K562 (cell line): ENCODE results near the gene GPR180. TPM values are rescaled to one million over a fixed set of nuclear protein-coding genes. Genes with fewer than 3 reads are reported as not detected.

ENCODE experiments used
- ARHGAP35 ChIP-seq: fragments of 450-650 bp; IDR thresholded peaks from 2 replicates; pipeline ENCODE4 v1.6.1; 2018; ENCODE audit not compliant: partially characterized antibody
- CBFA2T2 ChIP-seq: fragments of 450-650 bp; conservative IDR thresholded peaks from 2 replicates; pipeline ENCODE4 v1.6.1; 2017; ENCODE audit warnings: mild to moderate bottlenecking
- CBX3 ChIP-seq, 2 experiments: IDR thresholded peaks; 1 replicate in 1 of 2; 2 replicates in 1 of 2; pipeline ENCODE4 v1.6.1; 2012; ENCODE audit warnings: inconsistent platforms in 2 of 2, low read length in 2 of 2, borderline replicate concordance in 1 of 2, control low read depth in 1 of 2
- CC2D1A ChIP-seq: fragments of 450-650 bp; IDR thresholded peaks from 2 replicates; pipeline ENCODE4 v1.6.1; 2017; ENCODE audit warnings: mild to moderate bottlenecking
- CEBPB ChIP-seq: fragments of 450-650 bp; IDR thresholded peaks from 2 replicates; pipeline ENCODE4 v1.6.1; 2016; ENCODE audit warnings: missing genetic modification characterization, missing compliant biosample characterization
- COPS2 ChIP-seq: fragments of 450-650 bp; conservative IDR thresholded peaks from 2 replicates; pipeline ENCODE4 v1.6.1; 2016; ENCODE audit warnings: mild to moderate bottlenecking, moderate library complexity
- E2F3 ChIP-seq: fragments of 250-450 bp; sonication (Bioruptor Pico); IDR thresholded peaks from 2 replicates; pipeline ENCODE4 v1.4.0; 2020; ENCODE audit warnings: mild to moderate bottlenecking
- ESRRB ChIP-seq: fragments of 250-450 bp; sonication (Bioruptor Pico); IDR thresholded peaks from 2 replicates; pipeline ENCODE4 v1.5.0; 2020; ENCODE audit warnings: mild to moderate bottlenecking, moderate library complexity, borderline replicate concordance
- HDAC8 ChIP-seq: fragments of 450-650 bp; IDR thresholded peaks from 2 replicates; pipeline ENCODE4 v1.6.1; 2016; ENCODE audit warnings: mild to moderate bottlenecking, missing genetic modification characterization, moderate library complexity, missing compliant biosample characterization
- JUNB ChIP-seq: fragments of 450-650 bp; formaldehyde crosslinking; conservative IDR thresholded peaks from 2 replicates; pipeline ENCODE4 v1.4.0; 2020; ENCODE audit warnings: mild to moderate bottlenecking
- NCOA4 ChIP-seq: fragments of 450-650 bp; IDR thresholded peaks from 2 replicates; pipeline ENCODE4 v1.6.1; 2018; ENCODE audit warnings: mild to moderate bottlenecking; ENCODE audit not compliant: partially characterized antibody
- PHF8 ChIP-seq: fragments of 200-600 bp; sonication (generic); IDR thresholded peaks from 2 replicates; pipeline ENCODE4 v1.6.1; 2012; ENCODE audit warnings: mixed run types, mild to moderate bottlenecking, inconsistent platforms, low read length, moderate library complexity, borderline replicate concordance
- POLR2H ChIP-seq: IDR thresholded peaks from 2 replicates; pipeline ENCODE4 v1.6.1; 2016; ENCODE audit warnings: missing genetic modification characterization, low read depth, mild to moderate bottlenecking, control low read depth, missing compliant biosample characterization, moderate library complexity
- RAD21 ChIP-seq, 2 experiments: fragments of 250-450 bp in 1 of 2; fragments of 450-650 bp in 1 of 2; sonication (Bioruptor Pico) in 1 of 2; formaldehyde crosslinking in 1 of 2; IDR thresholded peaks in 1 of 2; conservative IDR thresholded peaks in 1 of 2; 2 replicates each; pipeline versions ENCODE4 v1.4.0 to v1.8.0; 2020 to 2022; ENCODE audit warnings: mild to moderate bottlenecking in 2 of 2, moderate library complexity in 1 of 2
- RBM34 ChIP-seq: fragments of 200-400 bp; formaldehyde crosslinking; IDR thresholded peaks from 2 replicates; pipeline ENCODE4 v1.6.1; 2018; ENCODE audit warnings: low read length, borderline replicate concordance; ENCODE audit not compliant: insufficient read depth
- SIN3B ChIP-seq: fragments of 450-650 bp; IDR thresholded peaks from 2 replicates; pipeline ENCODE4 v1.6.1; 2017; ENCODE audit warnings: low read depth, mild to moderate bottlenecking, moderate library complexity
- SRSF1 ChIP-seq: fragments of 200-400 bp; formaldehyde crosslinking; IDR thresholded peaks from 2 replicates; pipeline ENCODE4 v1.6.1; 2017; ENCODE audit warnings: mild to moderate bottlenecking, low read depth, low read length, moderate library complexity
- STAT6 ChIP-seq: sonication (generic); formaldehyde crosslinking; IDR thresholded peaks from 2 replicates; pipeline ENCODE4 v1.8.1; 2023; ENCODE audit warnings: mild to moderate bottlenecking, missing genetic modification reagents
- ZNF518B ChIP-seq: fragments of 250-450 bp; sonication (Bioruptor Pico); IDR thresholded peaks from 2 replicates; pipeline ENCODE4 v1.5.0; 2021; ENCODE audit warnings: mild to moderate bottlenecking, moderate library complexity
- ZNF639 ChIP-seq, 2 experiments: fragments of 200-800 bp in 1 of 2; sonication (Bioruptor generic) in 1 of 2; sonication (generic) in 1 of 2; formaldehyde crosslinking in 1 of 2; IDR thresholded peaks in 1 of 2; conservative IDR thresholded peaks in 1 of 2; 2 replicates each; pipeline versions ENCODE4 v1.5.0 to v1.6.1; 2016 to 2020; ENCODE audit warnings: missing compliant biosample characterization in 1 of 2, missing genetic modification characterization in 1 of 2, missing genetic modification reagents in 1 of 2
- polyA plus RNA-seq, 8 experiments: library from polyadenylated mRNA; depleted of rRNA in 4 of 8; stranded (reverse) in 5 of 8; unstranded in 3 of 8; fragments of >200 nt; fragmentation: Nextera tagmentation in 2 of 8; fragmentation: Illumina TruSeq in 1 of 8; extraction: Ambion mirVana in 2 of 8; extraction: Trizol in 1 of 8; gene quantifications; 2 replicates each; pipeline versions ENCODE4 v1.2.1 to v1.2.3, GENCODE V29; 2011 to 2014; ENCODE audit warnings: inconsistent platforms in 1 of 8, missing spikeins in 1 of 8
- total RNA-seq, 7 experiments: library from RNA; depleted of rRNA in 6 of 7; stranded (reverse); fragments of >200 nt in 6 of 7; fragmentation: Illumina TruSeq in 2 of 7; extraction: Trizol in 2 of 7; gene quantifications; 2 replicates each; pipeline versions ENCODE4 v1.2.1 to v1.2.3, GENCODE V29; 2011 to 2021; ENCODE audit warnings: low replicate concordance in 1 of 7

Gene GPR180
- total and polyA plus RNA-seq, 9 of the 15 experiments (the other 6 are each of a cell fraction or from before 2014, with no cell fraction given), result 0.77 to 4.1 (median 1.8) TPM

GRCh38 chr13:94662274-94662945, 60.8 kb downstream of the GPR180 start (continued):
- no peak for TF ChIP-seq ARHGAP35
- TF ChIP-seq NCOA4, result no peak
- TF ChIP-seq STAT6 (CRISPR knock-in tag), result no peak
- TF ChIP-seq ESRRB (CRISPR knock-in tag), result no peak
- no peak for TF ChIP-seq JUNB (CRISPR knock-in tag)
- no peak for TF ChIP-seq CEBPB (tag)
- peak; percentile 85 for TF ChIP-seq CBFA2T2
- no peak for TF ChIP-seq PHF8
- TF ChIP-seq CC2D1A, result peak; percentile 67; the same call in 1 of the 2 replicates
- TF ChIP-seq CBX3 (IDR thresholded peaks at IDR 0.05; ENCODE audit: borderline replicate concordance in 1 of 2, low read length in 2 of 2), result no peak
- TF ChIP-seq SIN3B, result no peak
- no peak for TF ChIP-seq COPS2
- TF ChIP-seq ZNF518B (CRISPR knock-in tag), result no peak
- peak; percentile 39; the same call in 1 of the 2 replicates for TF ChIP-seq POLR2H (tag)
- TF ChIP-seq RAD21 (CRISPR knock-in tag; conservative IDR thresholded peaks at IDR 0.05 in 1 of 2, IDR thresholded peaks at IDR 0.05 in 1 of 2), result peak in 1 of 2 experiments; percentile 21; a peak in 1 of 4 replicates
- no peak for TF ChIP-seq ZNF639 (CRISPR knock-in tag; conservative IDR thresholded peaks at IDR 0.05 in 1 of 2, IDR thresholded peaks at IDR 0.05 in 1 of 2)
- TF ChIP-seq SRSF1, result no peak
- TF ChIP-seq HDAC8, result no peak
- no peak for TF ChIP-seq RBM34
- TF ChIP-seq E2F3 (CRISPR knock-in tag), result no peak
